Measurements from ENCODE around the gene HAUS6. TPM values are rescaled to one million over a fixed set of nuclear protein-coding genes. Genes with fewer than 3 reads are reported as not detected.

Gene HAUS6
- total and polyA plus RNA-seq, 2 experiments from 2014 or later = 32.7 to 48.7 TPM

DNA sequence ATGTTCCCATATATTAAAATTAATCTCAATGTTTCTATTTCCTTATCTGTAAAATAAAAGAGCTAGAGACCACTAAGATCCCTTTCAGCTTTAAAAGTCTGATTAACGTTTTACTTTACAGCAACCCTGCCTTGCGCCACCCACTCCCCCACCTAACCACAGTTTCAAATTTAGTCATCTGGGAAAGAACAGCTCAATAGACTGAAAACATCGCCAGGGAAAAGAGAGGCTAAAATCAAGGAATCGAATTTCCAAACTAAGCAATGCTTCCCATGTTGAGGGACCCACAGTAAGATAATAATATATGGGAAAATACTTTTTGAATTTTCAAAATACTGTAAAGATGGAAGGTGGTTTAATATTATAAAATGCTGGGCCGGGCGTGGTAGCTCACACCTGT, 76.3 kb downstream of the HAUS6 start:
- Histone ChIP-seq H4K20me1 (replicated peaks; ENCODE audit: insufficient read depth) (no peaks in the 10 kb centered on the region), H3K36me3 (ENCODE audit: insufficient read depth) (no peaks in the 10 kb centered on the region), H3K27ac (ENCODE audit: low read depth) (no peak overlapping the region), H3K27me3 (ENCODE audit: insufficient read depth) (no peaks in the 10 kb centered on the region), H3K4me1 (ENCODE audit: insufficient read depth) (no peaks in the 10 kb centered on the region), H3F3A (replicated peaks; ENCODE audit: low read depth) (no peaks in the 10 kb centered on the region), H3K4me3 (no peak overlapping the region), H3K79me2 (replicated peaks; ENCODE audit: insufficient read depth) (no peaks in the 10 kb centered on the region), H3K4me2 (no peak overlapping the region), H2AFZ (no peak overlapping the region), H3K9me2 (ENCODE audit: insufficient read depth) (peaks cover 8% of the 10 kb centered on the region)
- Mint-ChIP-seq H3K36me3 (ENCODE audit: low read depth) (no peaks in the 10 kb centered on the region), H3K4me3 (no peak overlapping the region), H3K27me3 (ENCODE audit: insufficient read depth, low read depth, poor library complexity) (no peaks in the 10 kb centered on the region), H3K9me3 (no peaks in the 10 kb centered on the region; the same call in 2 of the 3 replicates), H3K27ac (no peak overlapping the region), H3K4me1 (no peaks in the 10 kb centered on the region)
- TF ChIP-seq, protein P1, sequence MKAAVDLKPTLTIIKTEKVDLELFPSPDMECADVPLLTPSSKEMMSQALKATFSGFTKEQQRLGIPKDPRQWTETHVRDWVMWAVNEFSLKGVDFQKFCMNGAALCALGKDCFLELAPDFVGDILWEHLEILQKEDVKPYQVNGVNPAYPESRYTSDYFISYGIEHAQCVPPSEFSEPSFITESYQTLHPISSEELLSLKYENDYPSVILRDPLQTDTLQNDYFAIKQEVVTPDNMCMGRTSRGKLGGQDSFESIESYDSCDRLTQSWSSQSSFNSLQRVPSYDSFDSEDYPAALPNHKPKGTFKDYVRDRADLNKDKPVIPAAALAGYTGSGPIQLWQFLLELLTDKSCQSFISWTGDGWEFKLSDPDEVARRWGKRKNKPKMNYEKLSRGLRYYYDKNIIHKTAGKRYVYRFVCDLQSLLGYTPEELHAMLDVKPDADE (IDR thresholded peaks at IDR 0.05) = no peak
- TF ChIP-seq EZH2 (IDR thresholded peaks at IDR 0.05; ENCODE audit: low read depth, unreplicated experiment) (no peak), ZNF114 (CRISPR knock-in tag; IDR thresholded peaks at IDR 0.05) (no peak), EZH2phosphoT487 (IDR thresholded peaks at IDR 0.05; ENCODE audit: unreplicated experiment) (no peak), NANOG (IDR thresholded peaks at IDR 0.05; ENCODE audit: borderline replicate concordance) (no peak), POLR2AphosphoS5 (IDR thresholded peaks at IDR 0.05; ENCODE audit: low read depth) (no peak), CREB1 (CRISPR knock-in tag; IDR thresholded peaks at IDR 0.05; ENCODE audit: low read depth) (no peak), STAT1 (IDR thresholded peaks at IDR 0.05; ENCODE audit: unreplicated experiment) (no peak), ZNF331 (CRISPR knock-in tag; IDR thresholded peaks at IDR 0.05; ENCODE audit: low read depth) (no peak)
- TF ChIP-seq, protein P2, sequence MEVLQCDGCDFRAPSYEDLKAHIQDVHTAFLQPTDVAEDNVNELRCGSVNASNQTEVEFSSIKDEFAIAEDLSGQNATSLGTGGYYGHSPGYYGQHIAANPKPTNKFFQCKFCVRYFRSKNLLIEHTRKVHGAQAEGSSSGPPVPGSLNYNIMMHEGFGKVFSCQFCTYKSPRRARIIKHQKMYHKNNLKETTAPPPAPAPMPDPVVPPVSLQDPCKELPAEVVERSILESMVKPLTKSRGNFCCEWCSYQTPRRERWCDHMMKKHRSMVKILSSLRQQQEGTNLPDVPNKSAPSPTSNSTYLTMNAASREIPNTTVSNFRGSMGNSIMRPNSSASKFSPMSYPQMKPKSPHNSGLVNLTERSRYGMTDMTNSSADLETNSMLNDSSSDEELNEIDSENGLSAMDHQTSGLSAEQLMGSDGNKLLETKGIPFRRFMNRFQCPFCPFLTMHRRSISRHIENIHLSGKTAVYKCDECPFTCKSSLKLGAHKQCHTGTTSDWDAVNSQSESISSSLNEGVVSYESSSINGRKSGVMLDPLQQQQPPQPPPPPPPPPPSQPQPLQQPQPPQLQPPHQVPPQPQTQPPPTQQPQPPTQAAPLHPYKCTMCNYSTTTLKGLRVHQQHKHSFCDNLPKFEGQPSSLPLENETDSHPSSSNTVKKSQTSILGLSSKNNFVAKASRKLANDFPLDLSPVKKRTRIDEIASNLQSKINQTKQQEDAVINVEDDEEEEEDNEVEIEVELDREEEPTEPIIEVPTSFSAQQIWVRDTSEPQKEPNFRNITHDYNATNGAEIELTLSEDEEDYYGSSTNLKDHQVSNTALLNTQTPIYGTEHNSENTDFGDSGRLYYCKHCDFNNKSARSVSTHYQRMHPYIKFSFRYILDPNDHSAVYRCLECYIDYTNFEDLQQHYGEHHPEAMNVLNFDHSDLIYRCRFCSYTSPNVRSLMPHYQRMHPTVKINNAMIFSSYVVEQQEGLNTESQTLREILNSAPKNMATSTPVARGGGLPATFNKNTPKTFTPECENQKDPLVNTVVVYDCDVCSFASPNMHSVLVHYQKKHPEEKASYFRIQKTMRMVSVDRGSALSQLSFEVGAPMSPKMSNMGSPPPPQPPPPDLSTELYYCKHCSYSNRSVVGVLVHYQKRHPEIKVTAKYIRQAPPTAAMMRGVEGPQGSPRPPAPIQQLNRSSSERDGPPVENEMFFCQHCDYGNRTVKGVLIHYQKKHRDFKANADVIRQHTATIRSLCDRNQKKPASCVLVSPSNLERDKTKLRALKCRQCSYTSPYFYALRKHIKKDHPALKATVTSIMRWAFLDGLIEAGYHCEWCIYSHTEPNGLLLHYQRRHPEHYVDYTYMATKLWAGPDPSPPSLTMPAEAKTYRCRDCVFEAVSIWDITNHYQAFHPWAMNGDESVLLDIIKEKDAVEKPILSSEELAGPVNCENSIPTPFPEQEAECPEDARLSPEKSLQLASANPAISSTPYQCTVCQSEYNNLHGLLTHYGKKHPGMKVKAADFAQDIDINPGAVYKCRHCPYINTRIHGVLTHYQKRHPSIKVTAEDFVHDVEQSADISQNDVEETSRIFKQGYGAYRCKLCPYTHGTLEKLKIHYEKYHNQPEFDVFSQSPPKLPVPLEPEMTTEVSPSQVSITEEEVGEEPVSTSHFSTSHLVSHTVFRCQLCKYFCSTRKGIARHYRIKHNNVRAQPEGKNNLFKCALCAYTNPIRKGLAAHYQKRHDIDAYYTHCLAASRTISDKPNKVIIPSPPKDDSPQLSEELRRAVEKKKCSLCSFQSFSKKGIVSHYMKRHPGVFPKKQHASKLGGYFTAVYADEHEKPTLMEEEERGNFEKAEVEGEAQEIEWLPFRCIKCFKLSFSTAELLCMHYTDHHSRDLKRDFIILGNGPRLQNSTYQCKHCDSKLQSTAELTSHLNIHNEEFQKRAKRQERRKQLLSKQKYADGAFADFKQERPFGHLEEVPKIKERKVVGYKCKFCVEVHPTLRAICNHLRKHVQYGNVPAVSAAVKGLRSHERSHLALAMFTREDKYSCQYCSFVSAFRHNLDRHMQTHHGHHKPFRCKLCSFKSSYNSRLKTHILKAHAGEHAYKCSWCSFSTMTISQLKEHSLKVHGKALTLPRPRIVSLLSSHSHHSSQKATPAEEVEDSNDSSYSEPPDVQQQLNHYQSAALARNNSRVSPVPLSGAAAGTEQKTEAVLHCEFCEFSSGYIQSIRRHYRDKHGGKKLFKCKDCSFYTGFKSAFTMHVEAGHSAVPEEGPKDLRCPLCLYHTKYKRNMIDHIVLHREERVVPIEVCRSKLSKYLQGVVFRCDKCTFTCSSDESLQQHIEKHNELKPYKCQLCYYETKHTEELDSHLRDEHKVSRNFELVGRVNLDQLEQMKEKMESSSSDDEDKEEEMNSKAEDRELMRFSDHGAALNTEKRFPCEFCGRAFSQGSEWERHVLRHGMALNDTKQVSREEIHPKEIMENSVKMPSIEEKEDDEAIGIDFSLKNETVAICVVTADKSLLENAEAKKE (CRISPR knock-in tag; IDR thresholded peaks at IDR 0.05) = no peak
- TF ChIP-seq, protein P3, sequence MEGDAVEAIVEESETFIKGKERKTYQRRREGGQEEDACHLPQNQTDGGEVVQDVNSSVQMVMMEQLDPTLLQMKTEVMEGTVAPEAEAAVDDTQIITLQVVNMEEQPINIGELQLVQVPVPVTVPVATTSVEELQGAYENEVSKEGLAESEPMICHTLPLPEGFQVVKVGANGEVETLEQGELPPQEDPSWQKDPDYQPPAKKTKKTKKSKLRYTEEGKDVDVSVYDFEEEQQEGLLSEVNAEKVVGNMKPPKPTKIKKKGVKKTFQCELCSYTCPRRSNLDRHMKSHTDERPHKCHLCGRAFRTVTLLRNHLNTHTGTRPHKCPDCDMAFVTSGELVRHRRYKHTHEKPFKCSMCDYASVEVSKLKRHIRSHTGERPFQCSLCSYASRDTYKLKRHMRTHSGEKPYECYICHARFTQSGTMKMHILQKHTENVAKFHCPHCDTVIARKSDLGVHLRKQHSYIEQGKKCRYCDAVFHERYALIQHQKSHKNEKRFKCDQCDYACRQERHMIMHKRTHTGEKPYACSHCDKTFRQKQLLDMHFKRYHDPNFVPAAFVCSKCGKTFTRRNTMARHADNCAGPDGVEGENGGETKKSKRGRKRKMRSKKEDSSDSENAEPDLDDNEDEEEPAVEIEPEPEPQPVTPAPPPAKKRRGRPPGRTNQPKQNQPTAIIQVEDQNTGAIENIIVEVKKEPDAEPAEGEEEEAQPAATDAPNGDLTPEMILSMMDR (conservative IDR thresholded peaks at IDR 0.05; ENCODE audit: low read depth in 2 of 2) = no peak
- TF ChIP-seq, protein P4, sequence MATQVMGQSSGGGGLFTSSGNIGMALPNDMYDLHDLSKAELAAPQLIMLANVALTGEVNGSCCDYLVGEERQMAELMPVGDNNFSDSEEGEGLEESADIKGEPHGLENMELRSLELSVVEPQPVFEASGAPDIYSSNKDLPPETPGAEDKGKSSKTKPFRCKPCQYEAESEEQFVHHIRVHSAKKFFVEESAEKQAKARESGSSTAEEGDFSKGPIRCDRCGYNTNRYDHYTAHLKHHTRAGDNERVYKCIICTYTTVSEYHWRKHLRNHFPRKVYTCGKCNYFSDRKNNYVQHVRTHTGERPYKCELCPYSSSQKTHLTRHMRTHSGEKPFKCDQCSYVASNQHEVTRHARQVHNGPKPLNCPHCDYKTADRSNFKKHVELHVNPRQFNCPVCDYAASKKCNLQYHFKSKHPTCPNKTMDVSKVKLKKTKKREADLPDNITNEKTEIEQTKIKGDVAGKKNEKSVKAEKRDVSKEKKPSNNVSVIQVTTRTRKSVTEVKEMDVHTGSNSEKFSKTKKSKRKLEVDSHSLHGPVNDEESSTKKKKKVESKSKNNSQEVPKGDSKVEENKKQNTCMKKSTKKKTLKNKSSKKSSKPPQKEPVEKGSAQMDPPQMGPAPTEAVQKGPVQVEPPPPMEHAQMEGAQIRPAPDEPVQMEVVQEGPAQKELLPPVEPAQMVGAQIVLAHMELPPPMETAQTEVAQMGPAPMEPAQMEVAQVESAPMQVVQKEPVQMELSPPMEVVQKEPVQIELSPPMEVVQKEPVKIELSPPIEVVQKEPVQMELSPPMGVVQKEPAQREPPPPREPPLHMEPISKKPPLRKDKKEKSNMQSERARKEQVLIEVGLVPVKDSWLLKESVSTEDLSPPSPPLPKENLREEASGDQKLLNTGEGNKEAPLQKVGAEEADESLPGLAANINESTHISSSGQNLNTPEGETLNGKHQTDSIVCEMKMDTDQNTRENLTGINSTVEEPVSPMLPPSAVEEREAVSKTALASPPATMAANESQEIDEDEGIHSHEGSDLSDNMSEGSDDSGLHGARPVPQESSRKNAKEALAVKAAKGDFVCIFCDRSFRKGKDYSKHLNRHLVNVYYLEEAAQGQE (IDR thresholded peaks at IDR 0.05; ENCODE audit: unreplicated experiment) = no peak
- no peak for ATAC-seq
- DNase-seq (ENCODE audit: low spot score) = no peak

All from GM23338 (cell line).